Hepatic stellate cell (primary cell): ENCODE data around the gene ENDOV.
"Not testable (repeated sequence)": the region's sequence is repeated elsewhere in the genome, so short reads cannot be mapped to it uniquely, and the experiment has no call there.

ENCODE experiments used
- DNase-seq: peaks from one replicate; pipeline ENCODE4 v3.0.0; 2011; ENCODE audit warnings: low spot score

ENDOV gene

GRCh38 chr17:80388601-80389000 lies 26.4 kb upstream of the ENDOV start:
- DNase-seq = no peak

DNA sequence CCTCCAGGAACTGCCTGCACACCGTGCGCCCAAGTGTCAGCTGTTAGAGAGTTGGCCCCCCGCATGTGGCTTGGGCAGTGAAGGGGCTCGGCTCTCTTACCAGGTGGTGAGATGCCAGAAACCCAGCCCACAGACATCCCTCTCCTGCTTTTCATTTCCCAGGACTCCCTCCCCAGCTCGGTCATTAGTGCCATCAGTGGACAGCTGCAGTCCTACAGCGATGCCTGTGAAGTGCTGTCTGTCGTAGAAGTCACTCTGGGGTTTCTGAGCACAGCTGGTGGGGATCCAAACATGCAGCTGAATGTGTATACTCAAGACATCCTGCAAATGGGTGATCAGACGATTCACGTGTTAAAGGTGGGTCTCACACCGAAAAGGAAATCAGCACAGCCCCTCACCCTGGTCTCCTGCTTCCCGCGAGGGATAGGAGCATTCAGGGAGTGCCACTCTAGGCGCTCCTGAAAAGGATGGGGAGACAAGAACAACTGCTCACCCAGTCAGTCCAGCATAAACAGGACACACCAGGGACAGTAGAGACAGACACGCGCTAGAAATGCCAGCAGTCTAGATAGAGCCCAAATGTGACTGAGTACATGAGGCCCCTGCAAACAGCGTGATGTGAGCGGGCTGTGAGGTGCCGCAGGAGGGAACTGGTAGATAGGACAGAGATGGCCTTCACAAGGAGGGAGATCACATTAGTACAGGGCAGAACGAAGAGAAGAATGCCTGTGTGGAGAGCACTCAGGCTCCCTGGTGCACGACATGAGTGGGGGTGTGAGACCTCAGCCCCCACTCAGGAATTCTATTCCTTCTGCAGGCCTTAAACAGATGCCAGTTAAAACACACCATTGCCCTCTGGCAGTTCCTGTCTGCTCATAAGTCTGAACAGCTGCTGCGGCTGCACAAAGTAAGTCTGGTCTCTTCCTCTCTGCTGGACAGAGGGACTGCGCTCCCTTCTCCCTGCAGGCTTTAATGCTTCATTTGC lies 25.7 kb upstream of the ENDOV start:
- DNase-seq = no peak

DNA sequence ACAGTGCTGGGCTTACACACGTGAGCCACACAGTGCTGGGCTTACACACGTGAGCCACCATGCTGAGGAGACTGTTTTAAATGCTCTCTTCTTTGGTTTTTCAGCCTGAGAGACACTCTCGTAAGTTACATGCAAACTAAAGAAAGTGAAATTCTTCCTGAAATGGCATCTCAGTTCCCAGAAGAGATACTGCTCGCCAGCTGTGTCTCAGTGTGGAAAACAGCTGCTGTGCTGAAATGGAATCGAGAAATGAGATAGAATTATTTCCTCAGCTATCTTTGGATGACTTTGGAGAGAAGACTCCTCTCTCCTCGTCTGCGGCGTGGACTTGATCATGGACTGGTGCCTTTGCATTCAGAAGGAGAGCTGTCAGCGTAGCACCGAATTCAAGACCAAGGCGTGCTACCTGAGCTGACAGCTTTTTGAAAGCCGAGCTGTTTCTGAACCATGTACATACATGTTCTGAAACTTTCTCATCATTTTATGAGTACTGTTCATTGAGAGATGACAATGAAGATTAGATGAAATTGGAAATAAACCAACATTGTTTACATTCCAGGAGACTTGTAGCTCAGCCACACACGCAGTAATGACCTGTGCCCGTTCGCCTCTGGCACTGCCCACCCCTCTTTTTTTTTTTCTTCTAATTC lies 21.6 kb upstream of the ENDOV start:
- DNase-seq = no peak

- DNase-seq = no peak
Measured at GRCh38 chr17:80393961-80394360, 21.0 kb upstream of the ENDOV start.

DNA sequence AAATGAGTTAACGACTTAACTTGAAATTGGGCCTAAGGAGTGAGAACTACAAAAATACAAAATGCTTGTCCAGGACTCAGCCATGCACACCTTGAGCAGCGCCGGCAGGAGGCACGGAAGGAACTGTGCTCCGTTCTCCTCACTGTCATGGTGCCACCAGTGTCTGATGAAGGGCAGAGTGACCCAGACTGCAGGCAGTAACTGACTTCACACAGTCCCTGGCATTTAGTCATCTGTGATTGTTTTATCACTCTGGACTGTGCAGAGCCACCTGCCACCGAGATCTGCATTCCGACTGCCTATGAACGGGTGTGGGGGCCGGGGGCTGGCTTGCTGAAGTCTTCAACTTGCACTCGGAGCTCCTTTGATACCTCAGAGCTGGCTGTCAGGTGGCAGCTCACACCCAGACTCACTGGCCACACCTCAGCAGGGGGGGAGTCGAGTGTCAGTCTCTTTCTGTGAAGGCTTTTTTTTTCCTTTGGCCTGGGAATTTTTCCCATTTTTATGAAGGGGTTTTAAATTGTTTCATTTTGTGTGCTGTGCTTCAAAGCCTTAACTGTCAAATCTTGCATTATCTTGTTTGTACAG lies 20.2 kb upstream of the ENDOV start:
- no peak for DNase-seq

DNA sequence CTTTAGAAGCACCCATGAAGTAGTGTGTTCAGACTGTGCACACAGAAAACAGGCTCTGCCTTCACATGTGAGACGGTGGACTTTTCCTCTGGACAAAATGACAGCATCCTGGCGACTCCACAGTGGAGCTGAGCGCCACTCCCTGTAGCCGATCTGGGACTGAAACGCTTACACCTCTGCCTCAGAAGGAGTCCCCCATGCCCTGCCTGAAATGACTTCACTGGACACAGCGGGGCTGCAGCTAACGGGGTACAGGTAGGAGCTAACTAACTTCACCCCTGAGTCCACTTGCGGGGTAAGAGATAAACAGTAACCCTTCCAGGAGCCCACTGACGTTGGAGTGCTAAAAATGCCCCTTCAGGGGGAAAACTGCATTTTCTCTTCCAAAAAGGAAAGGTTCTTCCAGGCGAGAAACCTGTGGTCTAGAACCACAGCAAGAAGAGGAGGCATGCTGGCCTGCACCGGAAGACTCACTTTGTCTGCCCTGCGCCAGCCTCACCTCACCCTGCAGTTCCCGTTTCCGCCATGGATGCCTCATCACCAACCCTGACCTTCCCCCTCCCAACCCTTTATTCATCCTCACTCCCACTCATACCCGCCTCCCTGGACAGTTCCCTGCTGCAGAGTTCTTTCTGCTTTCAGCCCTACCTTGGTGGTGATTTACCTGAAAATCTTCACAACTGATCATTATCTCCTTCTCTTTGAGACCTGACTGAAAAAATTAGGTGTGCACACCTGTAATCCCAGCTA lies 19.4 kb upstream of the ENDOV start:
- no peak for DNase-seq

DNA sequence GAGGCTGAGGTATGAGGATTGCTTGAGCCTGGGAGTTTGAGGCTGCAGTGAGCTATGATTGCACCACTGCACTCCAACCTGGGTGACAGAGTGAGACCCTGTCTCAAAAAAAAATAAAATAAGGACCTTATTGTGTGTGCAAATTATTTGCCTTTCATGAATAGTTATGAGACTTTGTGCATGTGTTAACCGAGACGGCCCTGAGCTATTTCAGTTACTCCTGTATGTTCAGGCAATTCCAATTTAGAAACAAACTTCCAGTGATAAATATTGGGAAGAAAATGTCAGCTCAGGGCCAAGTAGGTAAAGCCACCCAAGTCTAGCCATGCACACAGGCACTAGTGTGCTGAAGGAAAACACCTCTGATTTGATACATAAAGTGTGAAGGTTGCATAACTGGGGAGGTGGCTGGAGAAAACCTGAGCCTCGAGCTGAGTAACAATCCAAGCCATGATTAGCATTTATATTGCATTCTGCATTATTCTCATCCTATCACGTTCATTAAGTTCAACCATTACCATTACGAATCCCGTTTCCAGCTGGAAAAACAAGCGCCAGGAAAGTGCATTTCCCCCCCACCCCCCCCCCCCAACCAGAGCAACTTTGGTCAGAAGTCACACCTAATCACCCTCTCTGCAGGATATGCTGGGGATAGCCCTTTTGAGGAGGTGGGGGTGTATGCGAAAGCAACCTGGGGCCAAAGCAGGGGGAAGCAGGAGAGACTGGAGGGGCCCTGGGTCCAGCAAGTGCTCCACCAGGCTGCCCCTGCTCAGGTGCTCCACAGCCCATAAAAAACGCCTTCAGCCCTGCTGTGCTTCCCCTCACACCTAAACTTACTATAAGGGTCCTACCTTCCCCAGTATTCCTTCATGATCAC lies 18.6 kb upstream of the ENDOV start:
- no peak for DNase-seq

GRCh38 chr17:80397034-80397387 lies 18.0 kb upstream of the ENDOV start:
- no peak for DNase-seq

DNA sequence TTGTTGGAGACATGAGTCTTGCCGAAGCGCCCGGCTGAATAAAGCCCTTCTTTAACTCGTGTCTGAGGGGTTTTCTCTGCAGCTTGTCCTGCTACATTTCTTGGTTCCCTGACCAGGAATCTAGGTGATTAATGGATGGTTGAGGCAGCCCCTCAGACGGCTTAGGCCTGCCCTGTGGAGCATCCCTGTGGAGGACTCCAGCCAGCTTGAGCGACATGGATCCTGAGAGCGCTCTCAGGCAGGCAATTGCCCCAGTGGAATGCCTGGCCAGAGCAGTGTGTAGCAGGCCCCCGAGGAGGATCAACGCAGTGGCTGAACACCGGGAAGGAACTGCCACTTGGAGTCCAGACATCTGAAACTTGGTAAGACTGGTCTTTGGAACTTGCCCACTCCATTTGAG lies 17.3 kb upstream of the ENDOV start:
- no peak for DNase-seq

GRCh38 chr17:80401086-80401485 lies 13.9 kb upstream of the ENDOV start:
- not testable (repeated sequence) for DNase-seq

GRCh38 chr17:80402102-80402501 lies 12.9 kb upstream of the ENDOV start:
- not testable (repeated sequence) for DNase-seq

GRCh38 chr17:80402959-80403358 lies 12.0 kb upstream of the ENDOV start:
- no peak for DNase-seq

GRCh38 chr17:80406146-80406545 lies 8.8 kb upstream of the ENDOV start:
- DNase-seq = no peak

DNA sequence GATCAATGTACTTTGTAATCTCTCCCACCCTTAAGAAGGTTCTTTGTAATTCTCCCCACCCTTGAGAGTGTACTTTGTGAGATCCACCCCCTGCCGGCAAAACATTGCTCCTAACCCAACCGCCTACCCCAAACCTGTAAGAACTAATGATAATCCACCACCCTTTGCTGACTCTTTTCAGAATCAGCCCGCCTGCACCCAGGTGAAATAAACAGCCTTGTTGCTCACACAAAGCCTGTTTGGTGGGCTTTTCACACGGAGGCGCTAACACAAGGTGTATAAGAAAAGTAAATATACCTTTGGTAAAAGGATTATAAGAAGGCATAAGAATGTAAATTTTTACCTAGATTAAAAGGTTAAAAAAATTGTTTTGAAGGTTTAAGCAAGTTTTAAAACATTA lies 7.0 kb upstream of the ENDOV start:
- not testable (repeated sequence) for DNase-seq

DNA sequence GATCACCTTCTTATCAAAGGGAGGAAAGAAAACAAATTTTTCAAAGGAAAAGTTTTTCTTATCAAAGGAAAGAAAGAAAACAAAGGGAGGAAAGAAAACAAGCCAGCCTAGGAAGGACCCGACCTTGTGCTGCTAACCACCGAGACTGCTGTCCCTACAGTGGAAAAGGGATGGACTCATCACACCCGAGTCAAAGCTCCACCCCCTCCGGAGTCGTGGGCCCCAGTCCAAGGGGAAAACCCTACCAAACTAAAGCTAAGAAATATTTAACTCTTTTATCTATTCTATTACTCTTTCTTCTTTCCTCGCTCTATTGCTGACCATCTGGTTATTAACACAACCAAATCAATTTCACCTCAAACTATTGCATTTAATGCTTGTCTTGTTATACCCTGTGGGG lies 6.1 kb upstream of the ENDOV start:
- DNase-seq = peak; percentile 2

GRCh38 chr17:80409626-80410025 lies 5.3 kb upstream of the ENDOV start:
- no peak for DNase-seq

GRCh38 chr17:80410441-80411087 lies 4.4 kb upstream of the ENDOV start:
- DNase-seq = not testable (repeated sequence)

DNA sequence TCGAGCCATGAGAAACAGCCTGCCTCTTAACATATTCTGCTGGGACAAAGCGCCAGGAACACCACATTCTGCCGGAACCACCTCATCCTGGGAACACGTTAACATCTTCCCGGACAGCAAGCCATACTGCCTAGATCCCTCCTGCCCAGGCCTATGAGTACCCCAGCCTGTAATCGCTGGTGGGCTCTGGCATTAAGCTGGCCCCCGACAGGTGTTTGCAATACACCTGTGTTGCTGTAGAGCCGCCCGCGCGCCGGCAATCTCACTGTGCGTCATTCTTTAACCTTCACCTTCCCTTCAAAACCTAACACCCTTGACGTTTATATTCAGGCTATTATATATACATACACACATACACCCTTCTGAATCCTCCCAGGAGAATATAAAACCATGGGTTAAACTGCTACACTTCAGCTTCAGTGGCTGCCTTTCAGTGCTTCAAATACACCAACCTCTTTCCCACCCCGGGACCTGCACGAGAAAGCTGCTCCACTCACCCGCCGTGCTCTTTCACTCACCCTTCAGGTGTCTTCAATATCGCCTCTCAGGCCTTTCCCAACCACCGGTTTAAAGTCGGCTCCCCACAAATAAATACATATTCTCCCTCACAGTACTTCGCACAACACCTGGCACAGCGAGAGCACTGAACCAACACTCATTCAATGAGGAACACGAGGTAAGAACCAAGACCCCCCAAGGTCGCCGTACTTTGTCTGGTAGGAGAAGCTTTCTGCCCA lies 1.0 kb upstream of the ENDOV start:
- DNase-seq = peak; percentile 7

DNA sequence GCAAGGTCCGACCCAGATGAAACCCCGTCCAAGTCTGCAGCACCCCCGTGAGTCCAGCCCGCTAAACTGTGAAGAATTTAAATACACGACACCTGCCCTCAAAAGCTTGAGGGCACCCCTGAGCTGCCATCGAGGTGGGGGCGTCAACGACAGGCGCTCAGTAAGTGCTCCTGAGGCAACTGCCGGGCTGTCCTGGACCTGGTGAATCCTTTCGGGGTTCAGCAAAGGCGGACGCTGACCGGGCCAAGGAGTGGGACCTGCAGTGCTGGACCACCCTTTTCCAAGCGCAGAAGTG lies 512 bp upstream of the ENDOV start:
- no peak for DNase-seq

- DNase-seq = no peak
Measured at GRCh38 chr17:80415626-80416137, 715 bp downstream of the ENDOV start.
